HG03432 (cell line): ENCODE results near the gene PKHD1.
"Not testable (repeated sequence)": the region's sequence is repeated elsewhere in the genome, so short reads cannot be mapped to it uniquely, and the experiment has no call there.

Source experiments
- ATAC-seq: cut with Tn5 transposase; IDR thresholded peaks from one replicate; pipeline ENCODE4 v1.9.1; 2021; ENCODE audit warnings: mild to moderate bottlenecking, moderate library complexity; ENCODE audit not compliant: unreplicated experiment

Gene PKHD1

DNA sequence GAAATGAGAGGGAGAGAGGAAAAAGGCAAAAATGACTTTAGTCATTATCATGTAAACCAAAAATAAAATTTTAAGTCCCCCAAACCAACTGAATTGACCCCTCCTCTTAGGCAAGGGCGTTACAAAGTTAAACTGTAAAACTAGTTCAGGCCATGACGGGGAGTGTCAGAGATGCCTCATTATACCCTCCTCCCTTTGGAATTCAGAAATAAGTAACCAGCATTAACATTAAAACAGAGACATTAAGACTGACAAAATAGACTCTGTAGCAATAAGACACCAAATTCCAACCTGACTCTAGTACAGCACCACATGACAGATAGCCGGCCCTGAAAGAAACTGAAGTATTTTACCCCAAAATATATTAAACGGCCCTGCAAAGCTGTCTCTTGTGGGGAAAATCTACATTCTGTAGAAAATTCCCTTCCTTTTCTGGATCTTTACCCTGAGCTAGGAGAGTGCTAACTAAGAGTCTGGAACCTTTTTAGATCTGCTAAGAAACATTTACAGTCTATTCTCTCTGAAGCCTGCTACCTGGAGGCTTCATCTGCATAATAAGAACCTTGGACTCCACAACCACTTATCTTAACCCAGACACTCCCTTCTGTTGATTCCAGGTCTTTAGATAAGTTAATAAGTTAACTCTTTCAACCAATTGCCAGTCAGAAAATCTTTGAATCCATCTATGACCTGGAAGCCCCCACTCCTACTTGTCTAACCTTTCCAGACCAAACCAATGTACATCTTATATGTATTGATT is 150.7 kb downstream of the PKHD1 start:
- ATAC-seq = no peak

- ATAC-seq = peak; percentile 64
Measured at GRCh38 chr6:51934098-51934497, 153.3 kb downstream of the PKHD1 start.

DNA sequence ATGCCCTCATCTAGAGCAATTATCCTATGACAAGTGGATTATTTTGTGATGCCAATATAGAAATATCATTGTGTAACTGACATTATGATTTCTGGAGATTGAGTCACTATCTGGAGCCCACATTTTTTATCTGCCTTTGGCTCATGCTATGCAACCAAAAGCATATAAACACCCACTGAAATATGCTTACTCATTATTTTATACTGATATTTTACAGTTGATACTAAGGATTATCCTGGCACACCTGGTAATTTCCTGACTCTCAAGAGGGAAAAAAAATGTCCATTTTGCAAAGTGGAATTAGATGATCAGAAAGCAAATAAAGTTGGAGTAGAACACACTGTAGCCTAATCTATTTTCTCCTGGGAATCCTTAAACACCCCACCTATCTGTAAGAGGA is 154.5 kb downstream of the PKHD1 start:
- ATAC-seq = no peak

DNA sequence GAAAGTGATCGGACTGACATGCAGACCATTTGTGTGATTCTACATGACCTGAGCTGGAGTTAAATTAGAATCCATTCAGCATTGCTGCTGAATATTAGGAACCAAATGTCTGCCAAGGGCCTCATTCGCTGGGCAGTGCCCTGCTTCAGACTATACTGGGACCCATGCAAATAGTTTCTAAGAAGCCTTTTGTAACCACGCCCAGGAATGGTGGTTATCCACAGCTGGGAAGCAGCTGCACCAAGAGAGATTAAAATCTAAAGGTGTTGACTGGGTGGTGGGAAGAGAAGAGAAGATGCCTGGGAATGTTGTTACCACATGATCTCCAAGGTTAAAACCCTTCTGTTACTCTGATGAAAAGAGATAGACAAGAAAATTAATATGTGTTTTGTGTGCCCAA is 156.8 kb downstream of the PKHD1 start:
- ATAC-seq = no peak

DNA sequence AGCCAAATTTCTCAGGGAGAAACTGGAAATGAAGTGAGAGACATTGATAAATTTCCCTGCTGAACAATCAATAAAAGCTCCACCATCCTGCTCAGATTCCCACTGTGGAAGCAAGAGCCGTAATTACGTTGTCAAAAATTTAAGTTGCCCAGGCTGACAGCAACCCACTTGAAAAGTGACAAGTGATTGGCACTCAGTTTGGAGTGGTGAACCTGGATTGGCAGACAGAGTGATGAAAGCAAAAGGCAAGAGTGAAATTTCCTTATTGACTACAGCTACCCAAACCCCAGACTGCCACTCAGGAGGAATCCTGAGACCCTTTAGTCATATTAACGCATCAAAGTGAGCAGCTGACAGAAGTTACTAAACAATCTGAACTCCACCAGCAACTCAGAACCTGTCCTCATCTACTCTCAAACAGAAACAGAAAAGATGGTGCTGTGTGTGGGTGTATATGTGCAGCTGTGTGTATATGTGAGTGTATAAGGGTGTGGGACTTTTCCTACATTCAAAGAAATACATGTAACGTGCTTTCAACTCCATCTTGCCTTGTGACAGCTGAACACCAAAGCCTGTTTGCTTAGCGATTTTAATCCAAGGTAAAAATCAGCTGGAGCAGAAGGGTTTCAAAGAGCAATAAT is 157.4 kb downstream of the PKHD1 start:
- ATAC-seq = no peak

GRCh38 chr6:51928320-51928719 is 159.1 kb downstream of the PKHD1 start:
- peak; percentile 82 for ATAC-seq

- ATAC-seq = no peak
Measured at GRCh38 chr6:51927450-51927849, 160.0 kb downstream of the PKHD1 start.

DNA sequence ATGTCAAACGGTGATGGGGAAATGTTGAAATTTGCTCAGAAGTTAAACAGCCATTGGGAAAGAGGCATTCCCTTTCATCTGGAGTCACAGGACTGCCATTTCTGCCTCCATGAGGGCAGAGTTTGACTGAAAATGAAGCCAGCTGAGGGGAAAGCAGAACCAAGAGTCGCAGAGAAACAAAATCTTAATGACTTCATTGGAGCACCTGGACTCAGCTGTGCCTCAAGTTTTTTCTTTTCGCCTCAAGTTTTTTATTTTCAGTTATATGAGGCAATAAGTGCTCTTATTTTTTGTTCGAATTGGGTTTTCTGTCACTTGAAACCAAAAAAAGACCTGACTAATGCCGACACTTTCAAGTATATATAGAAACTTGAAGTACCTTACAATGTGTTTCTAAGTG is 161.3 kb downstream of the PKHD1 start:
- ATAC-seq = no peak

- not testable (repeated sequence) for ATAC-seq
Measured at GRCh38 chr6:51922479-51922878, 164.9 kb downstream of the PKHD1 start.

- not testable (repeated sequence) for ATAC-seq
Measured at GRCh38 chr6:51918347-51918746, 169.1 kb downstream of the PKHD1 start.

DNA sequence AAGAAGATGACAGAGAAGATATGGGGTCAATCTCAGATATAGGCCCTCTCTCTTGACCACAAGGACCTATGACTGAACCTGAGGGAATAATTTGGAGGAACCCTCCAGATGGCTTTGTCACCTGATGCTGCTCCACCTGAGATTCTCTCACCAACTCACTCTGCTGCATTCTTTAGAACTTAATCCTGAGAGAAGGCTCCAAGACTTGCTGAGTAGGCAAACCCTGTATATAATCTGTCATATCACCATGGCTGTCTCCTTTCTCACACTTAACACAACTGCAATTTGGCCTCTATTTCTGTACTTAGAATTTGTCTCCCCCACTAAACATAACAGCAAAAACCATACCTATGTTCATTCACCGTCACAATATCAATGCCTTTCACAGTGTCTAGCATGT is 172.3 kb downstream of the PKHD1 start:
- ATAC-seq = no peak

- no peak for ATAC-seq
Measured at GRCh38 chr6:51913265-51913664, 174.1 kb downstream of the PKHD1 start.

GRCh38 chr6:51910851-51911250 is 176.6 kb downstream of the PKHD1 start:
- ATAC-seq = no peak

GRCh38 chr6:51908243-51908642 is 179.2 kb downstream of the PKHD1 start:
- ATAC-seq = no peak

- no peak for ATAC-seq
Measured at GRCh38 chr6:51901766-51902764, 185.3 kb downstream of the PKHD1 start.

GRCh38 chr6:51893366-51893765 is 194.0 kb downstream of the PKHD1 start:
- ATAC-seq = no peak

GRCh38 chr6:51892750-51893149 is 194.7 kb downstream of the PKHD1 start:
- ATAC-seq = no peak

DNA sequence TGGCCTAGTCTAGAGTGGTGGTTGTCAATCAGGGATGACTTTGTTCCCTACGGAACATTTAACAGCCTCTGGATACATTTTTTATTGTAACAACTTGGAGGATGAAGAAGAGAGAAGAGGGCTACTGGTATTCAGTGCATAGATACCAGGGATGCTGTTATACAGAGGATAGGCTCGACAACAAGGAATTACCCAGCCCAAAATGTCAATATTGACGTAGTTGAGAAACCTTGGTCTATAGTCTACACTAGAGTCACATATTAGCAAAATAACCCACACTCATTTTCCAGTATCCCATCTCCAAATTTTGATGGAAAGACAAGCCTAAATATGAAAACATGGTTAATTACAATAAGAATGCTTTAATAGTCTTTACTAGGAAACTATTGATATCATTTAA is 195.1 kb downstream of the PKHD1 start:
- no peak for ATAC-seq

- ATAC-seq = no peak
Measured at GRCh38 chr6:51891784-51892183, 195.6 kb downstream of the PKHD1 start.

- no peak for ATAC-seq
Measured at GRCh38 chr6:51887859-51888258, 199.6 kb downstream of the PKHD1 start.

DNA sequence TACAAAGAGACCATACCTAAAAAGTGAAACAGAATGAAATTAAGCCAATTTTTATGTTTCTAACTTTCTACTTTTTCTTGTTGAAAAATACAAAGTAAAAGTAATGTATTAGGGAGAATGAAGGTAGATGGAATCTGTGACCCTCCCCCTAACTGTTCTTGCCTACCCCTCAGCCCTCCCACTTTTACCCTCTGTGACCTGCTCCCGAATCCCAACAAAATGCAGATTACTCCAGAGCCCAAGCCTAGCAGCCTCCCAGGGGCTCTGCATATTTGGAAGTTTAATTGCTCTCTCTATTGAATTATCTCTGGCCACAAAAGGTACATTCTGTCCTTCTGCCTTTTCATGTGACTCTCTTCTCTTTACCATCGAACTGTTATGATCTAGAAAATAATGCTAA is 201.5 kb downstream of the PKHD1 start:
- ATAC-seq = no peak
